ENCODE data around the gene MICAL2. TPM values are rescaled to one million over a fixed set of nuclear protein-coding genes. Genes with fewer than 3 reads are reported as not detected.

Gene MICAL2
- polyA plus RNA-seq, 3 donors: 5.7 to 7.5 (median 6.0) TPM

GRCh38 chr11:12269104-12269441, 158.7 kb downstream of the MICAL2 start:
- no peak for DNase-seq

DNA sequence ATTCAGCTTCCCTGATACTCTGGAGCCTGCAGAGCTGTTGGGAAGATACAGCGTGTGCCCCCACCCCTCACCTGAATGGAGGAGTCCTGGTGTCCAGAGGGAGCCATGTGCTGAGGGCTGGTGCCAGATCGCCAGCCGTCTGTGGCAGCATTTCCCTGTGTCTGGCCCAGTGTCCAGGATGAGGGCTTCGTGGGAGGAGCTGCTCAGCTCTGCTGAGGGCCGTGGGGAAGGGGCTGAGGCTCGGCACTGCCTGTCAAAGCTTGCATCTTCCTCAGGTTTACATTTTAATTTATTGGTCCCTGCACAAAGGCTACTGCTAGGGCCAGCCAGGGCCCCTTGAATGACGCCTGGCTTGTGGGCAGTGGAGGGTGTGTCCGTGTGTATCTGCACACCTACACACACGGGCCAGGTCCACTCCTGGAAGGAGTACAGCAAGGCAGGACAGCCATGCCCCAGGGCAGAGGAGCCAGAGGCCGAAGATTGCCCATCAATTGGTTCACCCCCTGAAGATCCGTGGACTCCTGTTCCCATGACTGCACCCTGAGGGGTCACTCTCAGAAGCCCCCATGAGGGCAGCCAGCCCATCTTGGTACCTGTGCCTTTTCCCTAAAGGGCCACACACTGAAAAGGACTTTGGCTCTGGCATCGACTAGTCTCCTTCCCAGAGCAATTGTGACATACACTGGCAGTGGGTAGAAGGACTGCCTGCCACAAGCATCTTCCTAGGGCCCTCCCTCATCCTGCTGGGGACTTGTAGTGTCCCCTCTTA, 159.2 kb downstream of the MICAL2 start:
- DNase-seq: no peak

GRCh38 chr11:12270215-12270797, 159.9 kb downstream of the MICAL2 start:
- DNase-seq: no peak

DNA sequence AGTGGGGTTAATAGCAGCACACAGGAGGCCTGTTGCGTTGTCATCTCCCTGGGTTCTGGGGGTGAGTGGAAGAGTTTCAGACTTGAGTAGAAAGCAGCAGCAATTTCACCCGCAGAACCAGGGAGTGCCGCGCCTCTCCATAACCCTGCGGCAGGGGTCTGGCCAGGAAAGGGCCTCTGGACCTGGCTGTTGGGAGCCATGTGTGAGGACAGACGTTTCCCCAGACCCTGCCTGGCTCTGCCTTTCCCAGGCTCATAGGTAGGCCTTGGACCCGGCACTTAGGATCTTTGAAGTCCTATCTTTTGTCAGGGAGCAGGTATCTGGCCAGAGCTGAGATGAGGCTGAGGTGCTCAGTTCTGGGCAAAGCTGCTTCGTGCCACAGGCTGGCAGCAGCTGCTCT, 160.4 kb downstream of the MICAL2 start:
- no peak for DNase-seq

DNA sequence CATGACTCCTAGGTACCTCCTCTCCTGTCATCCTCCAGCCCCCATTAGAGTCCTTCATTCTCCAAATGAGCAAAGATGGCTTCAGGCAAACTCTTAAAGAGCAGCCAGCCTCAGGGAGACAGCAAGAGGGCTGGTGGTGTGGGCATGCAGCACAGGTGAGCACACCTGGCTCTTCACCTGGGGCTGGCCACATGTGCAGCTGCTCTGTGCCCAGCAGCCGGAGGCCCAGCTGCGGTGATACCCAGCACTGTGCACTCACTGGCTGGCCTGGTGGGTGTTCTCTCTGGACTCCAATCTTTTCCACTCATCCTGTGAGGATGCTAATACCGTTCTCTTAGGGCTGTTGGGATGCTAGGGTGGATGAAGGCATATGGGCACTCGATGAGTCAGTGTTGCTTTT, 160.9 kb downstream of the MICAL2 start:
- DNase-seq: no peak

GRCh38 chr11:12271826-12272366, 161.5 kb downstream of the MICAL2 start:
- no peak for DNase-seq

GRCh38 chr11:12272821-12273617, 162.6 kb downstream of the MICAL2 start:
- DNase-seq: no peak

DNA sequence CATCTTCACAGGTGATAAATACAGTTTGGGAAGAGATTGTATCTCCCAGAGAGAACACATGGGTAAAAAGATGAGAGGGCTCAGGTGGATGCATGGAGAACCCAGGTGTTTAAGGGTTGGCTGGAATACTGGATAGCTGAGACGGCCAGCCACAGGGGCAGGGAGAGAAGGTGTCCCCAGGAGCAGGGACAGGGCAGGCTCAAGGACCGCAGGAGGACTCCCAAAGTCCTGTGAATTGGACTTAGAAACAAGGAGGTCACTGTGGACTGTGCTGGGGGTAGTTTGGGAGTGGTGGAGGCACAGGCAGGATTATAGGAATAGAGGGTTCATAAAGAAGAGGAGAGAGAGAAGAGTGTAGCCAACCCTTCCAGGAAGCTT, 163.2 kb downstream of the MICAL2 start:
- no peak for DNase-seq

- no peak for DNase-seq
Measured at GRCh38 chr11:12274056-12274455, 163.7 kb downstream of the MICAL2 start.

DNA sequence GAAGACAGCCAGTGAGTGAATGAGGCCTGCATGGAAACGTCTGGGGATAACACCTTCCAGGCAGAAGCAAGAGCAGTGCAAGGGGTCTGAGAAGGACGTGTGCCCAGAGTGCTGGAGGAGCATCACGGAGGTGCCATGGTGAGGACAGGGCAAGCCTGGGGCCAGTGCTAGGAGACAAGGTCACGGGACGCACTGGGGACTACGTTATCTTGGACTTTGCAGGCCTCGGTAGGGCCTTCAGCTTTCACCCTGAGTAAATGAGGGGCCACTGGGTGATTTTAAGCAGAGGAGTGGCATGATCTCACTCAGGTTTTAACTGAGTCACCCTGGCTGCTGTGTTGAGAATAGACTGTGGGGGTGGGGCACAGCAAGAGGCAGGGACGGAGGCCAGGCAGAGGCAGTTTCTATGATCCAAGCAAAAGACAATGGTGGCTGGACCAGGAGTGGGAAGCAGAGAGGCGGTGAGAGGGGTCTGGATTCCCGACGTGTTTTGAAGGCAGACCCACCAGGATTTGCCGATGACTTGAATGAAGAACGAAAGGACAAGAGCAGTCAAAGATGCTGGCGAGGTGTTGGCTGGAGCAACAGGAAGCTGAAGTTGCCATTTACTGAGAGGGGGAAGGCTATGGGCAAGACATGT, 164.3 kb downstream of the MICAL2 start:
- DNase-seq: no peak

DNA sequence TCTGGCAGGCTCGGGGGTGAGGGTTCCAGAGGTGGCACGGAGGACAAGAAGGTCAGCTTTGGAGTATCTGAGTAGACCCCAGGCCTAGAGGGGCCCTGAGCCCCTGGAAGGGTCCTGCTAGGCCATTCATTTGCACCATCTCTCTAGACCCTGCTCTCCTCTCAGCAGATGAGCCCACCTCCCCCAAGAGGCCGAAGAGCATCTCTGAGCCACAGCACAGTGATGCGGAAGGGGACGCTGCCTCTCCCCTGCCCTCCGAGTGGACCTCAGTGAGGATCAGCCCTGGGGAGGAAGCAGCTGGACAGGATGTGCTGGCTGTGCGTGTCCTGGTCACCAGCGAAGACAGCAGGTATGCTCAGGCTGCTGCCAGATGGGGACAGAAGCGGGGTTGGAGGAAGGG, 165.4 kb downstream of the MICAL2 start:
- no peak for DNase-seq

- no peak for DNase-seq
Measured at GRCh38 chr11:12276356-12276755, 166.0 kb downstream of the MICAL2 start.

DNA sequence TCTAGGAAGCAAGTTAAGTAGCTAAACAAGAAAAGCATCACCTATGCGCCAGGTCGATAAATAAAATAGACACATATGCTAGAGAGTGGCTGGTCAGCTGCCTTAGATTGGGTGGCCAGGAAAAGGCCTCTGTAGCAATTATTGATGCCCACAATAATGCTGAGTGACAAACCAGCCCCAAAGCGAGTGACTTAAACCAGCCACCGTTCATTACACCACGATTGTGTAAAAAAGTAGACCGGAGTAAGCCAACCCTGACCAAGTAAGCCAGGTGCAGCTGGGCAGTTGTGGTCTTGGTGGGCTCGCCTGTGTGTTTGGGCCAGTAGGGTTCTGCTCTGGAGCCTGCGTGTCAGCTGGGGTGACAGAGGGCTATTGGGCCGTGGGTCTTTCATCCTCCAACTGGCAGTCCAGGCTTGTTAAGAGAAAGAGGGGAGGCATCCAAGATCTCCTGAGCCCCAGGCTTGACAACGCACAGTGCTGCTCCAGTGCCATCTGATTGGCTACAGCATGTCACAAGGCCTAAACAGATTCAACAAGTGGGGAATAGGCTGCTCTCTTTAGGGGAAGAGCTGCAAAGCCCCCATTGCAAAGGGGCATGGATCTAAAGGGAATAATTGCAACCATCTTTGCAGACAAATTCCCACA, 166.6 kb downstream of the MICAL2 start:
- no peak for DNase-seq

- no peak for DNase-seq
Measured at GRCh38 chr11:12278766-12279671, 168.6 kb downstream of the MICAL2 start.

DNA sequence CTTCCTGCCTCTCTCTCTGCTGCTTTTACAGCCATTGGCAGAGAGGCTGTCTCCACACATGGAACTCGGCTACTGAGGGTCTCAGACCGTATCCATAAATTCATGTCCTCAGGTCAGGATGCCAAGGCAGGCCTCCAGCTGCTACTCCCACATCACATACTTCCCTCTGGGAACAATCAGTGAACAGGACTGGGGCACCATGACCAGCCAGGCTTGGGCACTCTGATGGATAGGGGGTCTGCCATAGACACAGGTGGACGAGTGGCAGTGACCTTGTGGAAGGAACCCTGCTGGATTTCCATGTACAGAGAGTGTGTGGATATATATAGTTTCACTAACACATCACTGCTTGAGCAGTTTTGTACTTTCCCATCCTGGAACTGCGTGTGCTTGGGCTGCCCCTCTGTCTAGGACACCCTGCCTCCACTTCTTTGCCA, 169.3 kb downstream of the MICAL2 start:
- DNase-seq: no peak

DNA sequence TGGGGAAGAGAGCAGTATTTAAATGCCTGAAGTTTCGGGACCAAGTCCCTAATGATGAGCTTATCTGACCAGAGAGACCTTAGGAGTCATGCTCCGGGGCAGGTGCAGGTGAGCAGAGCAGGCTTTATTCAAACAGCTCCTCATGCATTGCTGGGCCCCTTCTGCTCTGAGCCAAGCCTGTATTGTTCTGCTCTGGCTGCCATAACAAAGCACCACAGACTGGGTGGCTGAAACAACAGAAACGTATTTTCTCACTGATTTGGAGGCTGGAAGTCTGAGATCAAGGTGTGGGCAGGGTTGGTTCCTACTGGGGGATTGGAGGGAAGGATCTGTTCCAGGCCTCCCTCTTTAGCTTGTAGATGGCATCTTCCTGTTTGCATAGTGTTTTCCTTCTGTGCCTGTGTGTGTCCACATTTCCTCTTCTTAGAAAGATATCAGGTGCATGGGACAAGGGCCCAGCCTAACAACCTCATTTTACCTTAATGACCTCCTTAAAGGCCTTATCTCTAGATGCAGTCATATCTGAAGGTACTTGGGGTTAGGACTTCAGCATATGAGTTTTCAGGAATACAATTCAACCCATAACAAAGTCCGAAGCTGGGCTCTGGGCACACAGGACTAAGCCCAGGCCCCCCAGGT, 169.9 kb downstream of the MICAL2 start:
- no peak for DNase-seq

- no peak for DNase-seq
Measured at GRCh38 chr11:12280838-12281565, 170.6 kb downstream of the MICAL2 start.

DNA sequence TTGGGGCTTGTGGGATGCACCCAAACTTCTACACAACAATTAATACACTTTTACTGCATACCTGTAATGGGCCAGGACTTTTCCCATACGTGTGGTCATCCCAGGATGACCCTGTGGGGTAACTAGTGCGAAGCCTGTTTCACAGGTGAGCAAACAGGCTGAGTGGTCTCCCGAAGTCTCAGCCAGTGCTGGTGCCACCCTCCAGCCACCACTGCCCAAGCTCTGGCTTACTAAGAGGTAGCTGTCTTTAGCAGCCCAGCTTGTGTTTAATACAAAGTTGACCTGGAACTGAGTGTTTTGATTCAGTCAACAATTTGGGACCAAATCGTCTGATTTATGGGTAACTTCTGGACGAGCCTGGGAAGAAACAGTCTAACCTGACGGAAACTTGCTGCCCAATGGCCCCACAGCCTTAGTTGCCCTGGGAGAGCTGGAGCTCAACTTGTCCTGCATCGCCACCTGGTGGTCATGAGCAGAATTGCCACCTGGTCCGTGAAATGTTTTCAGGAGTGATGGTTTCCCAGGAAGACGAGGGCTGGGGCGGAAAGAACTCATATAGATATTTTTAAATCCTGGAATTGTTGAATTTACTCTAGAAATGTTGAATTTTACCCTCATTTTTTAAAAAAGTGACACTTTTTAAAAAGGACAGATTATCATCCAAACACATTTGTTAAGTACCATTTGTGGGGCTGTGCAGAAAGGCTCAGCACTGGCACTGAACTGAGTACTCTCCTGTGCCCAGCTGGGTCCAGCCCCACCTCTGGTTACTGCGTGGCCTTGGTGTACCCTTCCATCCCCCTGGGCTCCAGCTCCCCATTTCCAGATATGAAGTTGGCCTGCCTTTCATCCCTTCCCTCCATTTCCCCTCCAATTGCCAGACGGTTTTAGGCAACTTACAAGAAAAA, 171.4 kb downstream of the MICAL2 start:
- peak; percentile 70 for DNase-seq
